HG03280 (cell line): Measurements from ENCODE around the gene ELK4.
A peak's percentile ranks its signal among the peaks of the same experiment; 100 is the strongest.

Experiments
- ATAC-seq: cut with Tn5 transposase; IDR thresholded peaks from one replicate; pipeline ENCODE4 v1.9.1; 2021; ENCODE audit warnings: mild to moderate bottlenecking, moderate library complexity; ENCODE audit not compliant: unreplicated experiment

Gene ELK4, protein sequence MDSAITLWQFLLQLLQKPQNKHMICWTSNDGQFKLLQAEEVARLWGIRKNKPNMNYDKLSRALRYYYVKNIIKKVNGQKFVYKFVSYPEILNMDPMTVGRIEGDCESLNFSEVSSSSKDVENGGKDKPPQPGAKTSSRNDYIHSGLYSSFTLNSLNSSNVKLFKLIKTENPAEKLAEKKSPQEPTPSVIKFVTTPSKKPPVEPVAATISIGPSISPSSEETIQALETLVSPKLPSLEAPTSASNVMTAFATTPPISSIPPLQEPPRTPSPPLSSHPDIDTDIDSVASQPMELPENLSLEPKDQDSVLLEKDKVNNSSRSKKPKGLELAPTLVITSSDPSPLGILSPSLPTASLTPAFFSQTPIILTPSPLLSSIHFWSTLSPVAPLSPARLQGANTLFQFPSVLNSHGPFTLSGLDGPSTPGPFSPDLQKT

GRCh38 chr1:205631768-205632668, at the start of gene ELK4:
Gene ELK4, minus strand, starts transcription at chr1:205632011. Its CDS starts 8,129 bp downstream, at chr1:205623882.
- ATAC-seq = peak; percentile 82

GRCh38 chr1:205681364-205681763, 49.6 kb upstream of the ELK4 start:
- no peak for ATAC-seq

GRCh38 chr1:205680073-205680851, 48.5 kb upstream of the ELK4 start, which contains the start of gene SLC45A3:
Gene SLC45A3, minus strand, starts transcription at chr1:205680509. Its CDS starts 15,853 bp downstream, at chr1:205664656.
- ATAC-seq = no peak

DNA sequence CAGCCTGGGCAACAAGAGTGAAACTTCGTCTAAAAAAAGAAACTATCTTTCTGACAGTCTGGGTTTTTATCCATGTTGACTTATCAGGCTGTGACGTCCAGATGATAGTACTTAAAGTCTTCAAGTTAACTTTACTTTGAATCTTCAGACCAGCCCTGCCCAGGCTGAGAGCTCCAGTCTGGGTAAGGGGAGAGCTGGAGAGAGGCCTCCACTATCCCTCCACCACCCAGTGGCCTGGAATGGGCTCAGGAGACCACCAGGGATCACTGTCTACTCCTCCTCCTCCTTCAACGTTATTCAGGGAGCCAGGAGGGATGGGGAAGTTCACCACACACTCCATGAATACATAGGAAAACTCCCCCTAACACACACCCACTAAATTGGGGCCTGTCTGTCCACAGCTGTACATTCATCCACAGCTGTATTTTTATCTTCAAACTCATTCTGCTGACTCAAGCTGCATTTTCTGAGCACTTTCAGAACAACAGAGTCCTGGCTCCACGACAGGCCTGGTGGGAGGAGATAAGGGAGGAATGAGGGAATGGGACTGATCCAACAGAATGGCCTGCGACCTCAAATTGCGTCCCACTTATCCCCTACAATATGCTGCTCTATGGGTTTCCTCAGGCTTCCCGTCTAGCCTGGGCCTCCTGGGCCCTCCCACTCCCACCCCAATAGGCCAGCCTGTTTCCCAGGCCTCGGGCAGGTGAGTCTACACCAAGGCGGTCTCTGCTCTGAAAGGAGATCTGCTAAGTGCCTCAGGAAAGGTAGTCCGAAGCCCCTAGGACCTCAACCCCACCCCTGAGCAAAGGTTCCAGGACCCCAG, 46.7 kb upstream of the ELK4 start:
- ATAC-seq = no peak

- no peak for ATAC-seq
Measured at GRCh38 chr1:205677167-205677566, 45.4 kb upstream of the ELK4 start.

- ATAC-seq = no peak
Measured at GRCh38 chr1:205676597-205676996, 44.8 kb upstream of the ELK4 start.

- no peak for ATAC-seq
Measured at GRCh38 chr1:205676002-205676401, 44.2 kb upstream of the ELK4 start.

DNA sequence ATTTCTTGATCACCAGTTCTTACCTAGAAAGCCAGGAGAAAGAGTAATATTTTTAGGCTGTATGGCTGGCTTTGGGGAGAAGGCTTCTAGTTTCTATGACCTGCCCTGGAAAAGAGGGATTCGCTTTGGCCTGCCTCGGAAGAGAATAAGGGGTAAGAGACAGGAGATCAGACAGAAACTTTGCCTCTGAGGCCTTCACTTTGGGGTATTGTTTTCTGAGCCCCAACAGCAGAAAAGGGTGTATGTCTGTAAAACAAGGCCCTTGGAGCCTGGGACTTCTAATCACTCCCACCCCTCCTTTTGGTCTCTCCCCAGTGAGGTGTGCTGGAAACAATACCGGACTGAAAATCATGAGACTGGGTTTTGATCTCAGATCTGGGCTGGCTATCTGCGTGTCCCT, 43.4 kb upstream of the ELK4 start:
- no peak for ATAC-seq

- ATAC-seq = no peak
Measured at GRCh38 chr1:205672970-205673369, 41.2 kb upstream of the ELK4 start.

- no peak for ATAC-seq
Measured at GRCh38 chr1:205672395-205672889, 40.6 kb upstream of the ELK4 start.

DNA sequence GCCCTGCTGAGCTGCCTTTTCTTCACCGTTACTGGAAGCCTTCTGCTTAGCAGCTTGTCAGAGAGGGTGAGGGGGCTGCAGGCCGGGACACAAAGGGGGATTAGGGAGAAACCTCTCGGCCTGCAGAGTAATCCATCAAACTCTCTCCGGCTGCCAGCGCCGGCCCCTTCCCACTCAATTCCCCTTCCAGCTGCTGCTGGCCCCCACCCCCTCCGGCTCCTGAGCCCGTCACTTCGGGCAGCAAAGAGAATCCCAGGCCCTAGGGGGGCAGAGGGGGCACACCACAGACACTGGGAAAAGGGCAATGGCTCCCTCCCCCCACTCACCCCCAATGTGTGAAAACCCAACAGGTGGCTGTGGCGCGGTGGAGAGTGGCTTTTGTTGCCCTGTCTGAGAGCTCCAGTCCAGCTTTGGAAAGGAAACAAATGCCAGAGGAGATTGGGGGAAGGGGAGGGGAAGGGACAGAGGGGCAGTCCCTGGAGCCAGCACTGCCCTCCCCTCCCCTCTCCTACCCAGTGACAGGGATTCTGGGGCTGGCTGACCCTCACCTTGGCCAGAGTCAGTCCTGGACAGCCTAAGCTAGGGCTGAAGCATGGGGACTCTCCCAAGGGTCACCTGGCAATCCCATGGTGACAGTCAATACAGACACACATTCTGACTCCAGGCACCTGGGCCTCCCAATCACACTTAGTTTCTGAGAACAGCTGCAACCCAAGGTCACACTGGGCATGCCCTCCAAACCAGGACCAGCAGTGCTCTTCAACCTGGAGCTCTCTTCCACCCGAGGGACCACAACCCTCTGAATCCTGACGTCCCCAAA, 39.0 kb upstream of the ELK4 start:
- no peak for ATAC-seq

- no peak for ATAC-seq
Measured at GRCh38 chr1:205670150-205670446, 38.3 kb upstream of the ELK4 start.

GRCh38 chr1:205669341-205670149, 37.7 kb upstream of the ELK4 start:
- ATAC-seq = no peak

DNA sequence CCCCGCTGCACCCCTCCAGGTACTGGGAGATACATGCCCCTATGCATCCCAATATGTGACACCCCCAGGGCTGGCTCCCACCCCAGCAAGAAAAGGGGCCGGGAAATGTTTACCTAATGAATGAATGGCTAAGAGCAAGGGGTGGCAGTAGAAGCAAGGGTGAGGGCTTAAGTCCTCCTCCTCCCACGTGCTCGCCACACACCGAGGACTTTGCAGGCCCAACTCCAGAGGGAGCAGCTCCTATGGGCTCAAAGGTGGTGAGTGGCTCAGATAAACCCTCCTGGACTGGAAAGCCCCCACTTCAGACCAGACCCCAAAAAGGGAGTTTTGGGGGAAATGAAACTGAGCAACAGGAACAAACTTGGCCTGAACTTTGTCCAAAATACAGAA, 37.1 kb upstream of the ELK4 start:
- no peak for ATAC-seq

DNA sequence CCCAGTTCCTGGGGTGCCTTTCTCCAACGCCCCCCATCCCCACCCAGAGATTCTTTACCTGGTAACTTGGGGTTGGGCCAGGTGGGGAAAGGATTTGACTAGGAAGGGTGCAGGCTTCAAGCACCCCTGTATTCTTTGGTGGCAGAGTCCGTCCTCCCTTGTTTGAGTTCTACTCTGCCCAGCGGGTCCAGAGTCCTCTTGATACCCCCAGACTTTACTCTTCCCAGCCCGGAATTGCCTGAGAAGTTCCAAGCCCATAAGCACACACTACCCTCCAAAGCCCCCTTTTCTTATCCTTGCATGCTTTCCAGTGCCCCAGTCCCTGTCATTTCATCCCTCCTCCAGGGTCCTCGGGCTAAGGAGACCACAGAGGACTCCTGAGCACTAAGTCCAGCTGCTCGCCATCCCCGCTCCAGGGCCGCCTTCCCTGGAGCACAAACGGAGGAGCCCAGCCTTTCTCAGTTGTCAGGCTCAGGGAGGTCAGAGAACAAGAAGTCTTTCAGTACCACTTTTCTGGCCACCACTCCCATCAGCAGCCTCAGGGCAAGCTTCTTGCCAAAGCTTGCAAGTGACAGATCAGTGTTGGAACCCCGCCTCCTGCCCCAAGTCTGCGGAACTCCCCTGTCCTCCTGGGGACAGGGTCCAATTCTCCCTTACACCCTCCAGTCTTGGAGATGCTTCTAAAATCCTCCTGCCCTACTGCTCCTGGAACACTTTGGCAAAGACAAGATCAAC, 36.3 kb upstream of the ELK4 start:
- no peak for ATAC-seq

GRCh38 chr1:205666372-205667166, 34.8 kb upstream of the ELK4 start:
- ATAC-seq = no peak
